NCI-H82 (cell line): ENCODE measurements around the gene DIAPH2.

Experiments used
- DNase-seq: peaks from one replicate; lab custom pipeline; 2025; lab: John Stamatoyannopoulos, UW

DIAPH2 gene

GRCh38 chrX:97189668-97190067, 505.0 kb downstream of the DIAPH2 start:
- DNase-seq = no peak

- DNase-seq = no peak
Observed at GRCh38 chrX:97199501-97199900, 514.9 kb downstream of the DIAPH2 start.

- DNase-seq = peak; percentile 58
Observed at GRCh38 chrX:97200454-97200853, 515.8 kb downstream of the DIAPH2 start.

DNA sequence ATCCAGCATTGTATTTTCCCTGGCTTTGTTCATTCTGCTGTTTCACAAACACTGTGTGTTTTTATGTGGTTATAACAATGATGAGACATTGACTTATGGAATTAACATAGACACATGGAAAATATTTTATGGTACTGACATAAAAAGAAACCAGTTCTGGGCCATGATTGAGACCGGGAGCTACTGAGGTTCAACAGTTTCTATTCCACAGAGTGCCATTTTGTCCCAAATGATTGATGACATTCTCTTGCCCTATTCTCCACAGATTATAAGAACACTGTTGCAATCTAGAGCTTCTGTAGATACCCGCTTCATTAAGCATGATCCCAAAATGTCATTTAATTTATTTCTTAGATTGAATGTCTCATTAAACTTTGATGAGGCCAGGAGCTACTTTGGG, 525.9 kb downstream of the DIAPH2 start:
- DNase-seq = no peak

GRCh38 chrX:97211070-97211469, 526.4 kb downstream of the DIAPH2 start:
- no peak for DNase-seq

DNA sequence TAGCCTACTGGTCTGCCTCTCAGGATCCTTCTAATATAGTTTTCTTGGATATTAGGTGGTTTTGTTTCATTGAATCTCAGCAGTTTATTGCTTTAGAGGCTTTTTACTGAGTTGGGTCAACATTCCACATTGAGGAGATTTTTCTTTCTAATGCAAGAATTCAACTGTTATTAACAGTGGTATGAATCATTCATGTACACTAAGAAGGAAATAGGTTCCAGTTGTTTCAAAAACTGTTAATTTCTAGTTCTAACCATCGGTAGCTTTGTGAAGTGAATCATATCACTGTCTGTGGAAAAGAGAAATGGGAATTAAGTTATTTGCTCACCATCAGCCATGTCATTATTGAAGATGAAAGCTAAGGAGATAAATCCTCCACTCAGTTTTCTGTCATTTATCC, 530.5 kb downstream of the DIAPH2 start:
- DNase-seq = no peak

- DNase-seq = peak; percentile 90
Observed at GRCh38 chrX:97224148-97224547, 539.5 kb downstream of the DIAPH2 start.

DNA sequence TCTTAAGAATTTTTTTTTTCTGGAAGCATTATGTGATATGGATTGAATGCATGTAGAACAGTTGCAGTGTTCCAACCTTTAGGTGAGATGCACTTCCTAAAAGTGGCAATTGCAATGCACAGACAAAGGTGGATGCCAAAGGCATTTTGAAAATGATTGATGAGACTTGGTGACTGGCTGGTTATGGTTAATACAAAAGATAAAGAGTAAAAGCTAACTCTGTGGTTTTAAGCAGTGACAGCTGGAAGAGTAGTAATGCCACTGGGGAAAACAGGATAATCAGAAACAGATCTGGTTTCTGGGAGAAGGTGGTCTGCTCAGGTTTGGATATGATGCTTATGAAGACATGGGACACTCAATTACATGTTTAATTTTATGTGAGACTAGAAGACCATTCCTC, 544.7 kb downstream of the DIAPH2 start:
- DNase-seq = peak; percentile 75

DNA sequence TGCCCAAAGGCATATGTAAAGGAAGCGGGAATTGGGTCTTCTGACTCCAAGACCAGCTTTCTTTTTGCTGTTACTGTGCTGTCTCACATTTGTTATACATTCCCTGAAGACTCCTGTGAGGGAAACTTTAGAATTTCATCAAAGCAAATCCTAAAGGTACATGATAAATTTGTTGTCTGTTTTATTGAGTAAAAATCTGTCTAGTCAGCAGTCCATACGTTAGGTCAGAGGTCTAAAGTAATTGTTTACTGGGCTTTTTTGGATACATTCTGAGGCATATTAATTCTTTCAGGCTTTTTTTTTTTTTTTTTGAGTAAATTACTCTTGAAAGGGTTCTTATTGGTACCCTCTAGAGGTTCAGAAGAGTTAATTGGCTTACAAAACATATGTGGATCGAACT, 546.3 kb downstream of the DIAPH2 start:
- DNase-seq = no peak

- no peak for DNase-seq
Observed at GRCh38 chrX:97234471-97235081, 549.9 kb downstream of the DIAPH2 start.

DNA sequence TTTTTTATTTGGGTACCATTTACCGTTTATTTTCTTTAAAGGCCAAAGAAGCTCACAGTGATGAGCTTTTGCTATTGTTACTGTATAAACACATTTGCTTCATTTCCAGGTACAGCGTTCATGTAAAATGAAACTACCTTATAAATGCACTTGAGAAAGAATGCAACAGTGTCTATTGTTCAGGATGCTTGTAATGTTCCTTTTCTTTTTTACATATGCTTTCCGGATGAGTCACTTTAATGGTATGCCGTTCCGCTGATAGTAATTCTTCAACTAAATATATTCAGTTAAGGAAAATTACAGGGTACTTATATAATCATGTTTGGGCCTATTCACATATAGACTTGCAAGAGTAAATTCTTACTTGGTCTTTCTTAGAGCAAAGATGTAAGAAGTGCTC, 554.0 kb downstream of the DIAPH2 start:
- no peak for DNase-seq

- DNase-seq = peak; percentile 89
Observed at GRCh38 chrX:97252111-97252510, 567.5 kb downstream of the DIAPH2 start.

DNA sequence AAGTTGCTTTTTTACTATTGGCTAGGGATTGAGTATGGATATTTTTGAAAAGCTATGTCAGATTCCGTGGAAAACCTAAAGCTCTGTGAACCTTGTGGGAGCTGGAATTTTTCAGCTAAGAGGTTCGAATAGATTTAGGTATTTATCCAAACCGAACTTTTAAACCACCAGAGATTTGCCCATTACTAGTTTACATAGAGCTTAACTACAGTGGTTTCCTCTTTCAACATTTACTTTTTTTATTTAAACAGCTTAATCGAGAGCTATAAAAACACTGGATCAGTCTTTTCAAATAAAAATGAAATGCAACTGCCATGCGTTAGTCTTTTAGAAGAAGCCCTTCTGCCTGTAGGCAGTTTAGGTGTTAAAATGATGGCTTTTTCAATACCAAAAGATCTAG, 576.0 kb downstream of the DIAPH2 start:
- DNase-seq = no peak

- no peak for DNase-seq
Observed at GRCh38 chrX:97266406-97267121, 581.9 kb downstream of the DIAPH2 start.

DNA sequence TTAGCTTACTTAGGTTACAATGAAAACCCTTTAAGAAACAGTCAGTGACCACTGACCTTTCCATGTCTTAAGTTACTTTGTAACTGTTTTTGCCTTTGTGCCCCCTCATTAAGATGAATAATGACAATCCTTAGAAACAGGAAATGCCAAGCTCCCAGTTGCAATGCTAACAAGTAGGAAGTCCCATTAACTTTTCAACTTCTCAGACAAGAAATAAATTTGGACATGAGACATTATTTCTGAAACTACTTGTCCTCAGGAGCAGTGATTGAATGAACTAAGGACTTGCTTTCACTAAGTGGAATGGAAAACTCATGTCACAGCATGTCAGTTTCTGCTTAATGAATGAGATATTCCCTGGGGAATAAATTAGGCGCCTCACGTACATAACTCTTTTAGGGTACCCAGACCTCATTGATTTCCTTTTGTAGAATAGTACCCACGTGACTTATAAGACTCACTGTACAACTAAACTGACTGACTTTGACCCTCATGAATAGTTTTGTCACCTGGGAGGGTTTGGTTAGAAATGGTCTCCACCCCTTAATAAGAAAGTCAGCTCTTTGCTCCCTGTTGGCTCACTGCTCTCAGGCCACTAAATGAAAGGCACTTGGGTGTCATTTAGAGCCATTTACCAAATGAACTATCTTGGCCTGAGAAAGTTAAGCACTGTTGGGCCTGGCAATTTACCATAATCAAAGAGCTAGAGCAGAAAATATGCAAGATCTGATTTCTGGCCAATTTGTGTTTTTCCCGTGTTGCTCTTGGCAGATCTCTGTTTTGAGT, 582.9 kb downstream of the DIAPH2 start:
- no peak for DNase-seq

- DNase-seq = no peak
Observed at GRCh38 chrX:97268182-97268680, 583.6 kb downstream of the DIAPH2 start.

- DNase-seq = no peak
Observed at GRCh38 chrX:97284531-97284930, 599.9 kb downstream of the DIAPH2 start.

GRCh38 chrX:97290199-97290598, 605.6 kb downstream of the DIAPH2 start:
- DNase-seq = no peak

DNA sequence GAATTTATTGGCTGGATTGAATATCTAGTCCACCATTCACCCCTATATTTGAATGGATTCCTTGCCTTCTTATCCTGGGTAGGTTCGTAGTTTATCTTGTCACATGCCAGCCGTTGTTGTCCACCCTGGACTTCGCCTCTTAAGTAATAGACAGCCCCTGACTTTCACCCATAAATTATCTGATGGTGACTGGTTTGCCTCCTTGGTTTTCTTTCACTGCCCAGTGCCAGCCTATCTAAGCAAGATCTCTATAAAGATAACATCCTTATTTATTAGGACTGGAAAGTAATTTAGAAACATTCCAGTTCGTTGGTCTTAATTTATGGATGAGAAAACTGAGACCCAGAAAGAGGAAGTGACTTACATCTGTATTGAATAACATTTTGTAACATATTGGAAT, 609.4 kb downstream of the DIAPH2 start:
- no peak for DNase-seq

DNA sequence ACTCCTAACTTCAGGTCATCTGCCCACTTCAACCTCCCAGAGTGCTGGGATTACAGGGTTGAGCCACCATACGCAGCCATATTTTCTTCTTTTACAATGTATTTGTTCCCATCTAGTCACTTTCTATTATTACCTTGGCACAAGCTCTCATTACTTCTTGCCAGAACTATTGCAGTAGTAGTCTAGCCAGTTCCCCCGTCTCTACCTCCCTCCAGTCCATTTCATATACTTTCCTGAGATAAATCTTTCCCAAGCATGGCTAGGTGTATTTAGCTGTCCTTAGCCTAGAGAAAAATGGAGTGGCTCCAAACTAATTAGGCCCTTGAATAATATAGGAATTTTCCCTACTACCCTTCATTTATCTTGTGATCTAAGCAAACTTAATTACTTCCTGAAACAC, 611.3 kb downstream of the DIAPH2 start:
- no peak for DNase-seq

DNA sequence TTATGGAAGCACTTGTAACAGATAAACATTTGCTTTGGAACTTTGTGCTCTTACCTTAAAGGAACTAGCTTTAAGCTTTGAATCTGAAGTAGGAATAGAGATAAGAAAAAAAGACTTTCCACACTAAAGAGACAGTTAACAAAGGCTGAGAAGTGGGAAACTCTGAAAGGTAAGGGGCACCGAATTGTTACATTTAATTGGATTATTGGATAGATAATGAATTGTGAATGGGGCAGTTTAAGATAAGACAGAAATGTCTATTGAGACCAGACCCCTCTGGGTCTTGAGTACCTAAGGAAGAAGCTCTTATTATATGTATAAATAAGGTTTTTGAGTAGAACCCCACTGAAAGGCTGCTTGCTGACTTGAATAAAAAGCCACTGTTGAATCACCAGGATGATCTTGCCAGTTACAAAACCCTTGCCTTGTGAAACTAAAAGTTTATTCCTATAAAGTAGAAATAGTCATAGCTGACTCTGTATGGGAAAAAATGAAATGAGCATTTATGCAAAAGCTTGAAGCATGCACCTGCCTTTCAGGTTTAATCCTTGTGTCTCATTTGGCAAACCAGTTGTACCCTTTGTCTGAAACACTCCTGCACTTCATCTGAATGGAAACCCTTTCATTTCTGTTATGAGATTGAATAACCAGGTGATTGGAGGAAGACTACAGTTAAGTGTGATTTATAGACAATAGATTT, 622.3 kb downstream of the DIAPH2 start:
- DNase-seq = no peak

- no peak for DNase-seq
Observed at GRCh38 chrX:97308171-97308570, 623.5 kb downstream of the DIAPH2 start.
